Measurements from ENCODE around the gene PPP1R1A. TPM values are rescaled to one million over a fixed set of nuclear protein-coding genes. Genes with fewer than 3 reads are reported as not detected.

Gene PPP1R1A
- total RNA-seq, 2 donors from 2014 or later = 3.7 to 7.4 TPM

- no peak for DNase-seq (ENCODE audit: low spot score)
- intact Hi-C loops (cut with DNase I) = no loop called here
Observed at GRCh38 chr12:54605138-54605970, 16.9 kb upstream of the PPP1R1A start.

GRCh38 chr12:54604436-54604835 lies 16.0 kb upstream of the PPP1R1A start:
- DNase-seq (ENCODE audit: low spot score) = no peak
- intact Hi-C loops (cut with DNase I) = no loop called here

DNA sequence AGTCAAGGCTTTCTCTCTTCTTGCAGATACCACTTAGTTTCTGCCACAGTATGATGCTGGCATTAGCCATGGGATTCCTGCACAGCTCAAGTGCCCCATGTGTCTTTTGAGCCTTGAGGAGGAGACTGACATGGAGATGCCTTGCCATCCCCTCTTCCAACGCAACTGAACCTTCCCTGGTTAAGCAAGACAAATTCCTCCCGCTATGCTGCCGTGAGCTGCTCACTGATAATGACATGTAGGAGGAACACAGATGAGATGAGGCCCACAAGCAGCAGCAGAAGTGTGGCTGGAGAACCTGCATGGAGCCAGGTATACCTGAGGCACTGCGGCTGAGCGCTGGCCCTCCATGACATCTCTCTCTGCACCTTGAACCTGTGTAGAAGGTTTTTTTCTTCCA lies 15.4 kb upstream of the PPP1R1A start:
- DNase-seq (ENCODE audit: low spot score) = no peak
- intact Hi-C loops (cut with DNase I) = no loop called here

GRCh38 chr12:54603173-54603814 lies 14.8 kb upstream of the PPP1R1A start:
- intact Hi-C loops (cut with DNase I) = no loop called here
- DNase-seq (ENCODE audit: low spot score) = no peak

GRCh38 chr12:54602661-54603060 lies 14.2 kb upstream of the PPP1R1A start:
- DNase-seq (ENCODE audit: low spot score) = no peak
- intact Hi-C loops (cut with DNase I) = no loop called here

- intact Hi-C loops (cut with DNase I) = no loop called here
- DNase-seq (ENCODE audit: low spot score) = no peak
Observed at GRCh38 chr12:54601841-54602240, 13.4 kb upstream of the PPP1R1A start.

- intact Hi-C loops (cut with DNase I) = loop anchor here in 1 of 2 donors (10.0 kb wide), 1 partner anchor 356 kb away; no protein-coding TSS in a partner anchor
Observed at GRCh38 chr12:54598970-54599369, 10.5 kb upstream of the PPP1R1A start.

DNA sequence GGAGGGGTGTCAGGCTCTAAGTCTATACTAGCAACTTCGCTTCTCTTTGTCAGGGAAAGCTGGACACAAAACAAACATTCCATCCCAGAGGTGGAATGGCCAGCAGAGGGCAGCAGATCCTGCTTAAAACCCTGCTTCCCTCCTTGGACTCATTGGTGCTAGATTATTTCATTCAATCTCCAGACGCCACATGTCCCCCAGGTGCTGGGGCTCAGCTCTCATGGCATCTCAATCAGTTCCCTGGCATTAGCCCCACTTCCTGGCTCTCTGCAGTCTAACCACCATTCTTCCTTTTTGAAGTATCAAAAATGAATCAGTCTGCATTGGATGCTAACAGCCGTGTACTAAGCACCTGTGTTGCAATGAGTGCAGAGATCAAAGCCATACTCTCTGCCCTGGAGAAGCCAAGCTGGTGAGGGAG lies 8.1 kb upstream of the PPP1R1A start:
- intact Hi-C loops (cut with DNase I) = loop anchor here in 1 of 2 donors (10.0 kb wide), 1 partner anchor 358 kb away; no protein-coding TSS in a partner anchor
- DNase-seq (ENCODE audit: low spot score) = no peak

More at GRCh38 chr12:54598970-54599369, 10.5 kb upstream of the PPP1R1A start:
- DNase-seq (ENCODE audit: low spot score) = no peak

- DNase-seq (ENCODE audit: low spot score) = peak; percentile 63
- intact Hi-C loops (cut with DNase I) = loop anchor here in 1 of 2 donors (10.0 kb wide), 1 partner anchor 359 kb away; no protein-coding TSS in a partner anchor
Observed at GRCh38 chr12:54595471-54595870, 7.0 kb upstream of the PPP1R1A start.

GRCh38 chr12:54593725-54594124 lies 5.3 kb upstream of the PPP1R1A start:
- peak; percentile 32 for DNase-seq (ENCODE audit: low spot score)
- intact Hi-C loops (cut with DNase I) = loop anchor here in 1 of 2 donors (10.0 kb wide), 1 partner anchor 361 kb away; no protein-coding TSS in a partner anchor

DNA sequence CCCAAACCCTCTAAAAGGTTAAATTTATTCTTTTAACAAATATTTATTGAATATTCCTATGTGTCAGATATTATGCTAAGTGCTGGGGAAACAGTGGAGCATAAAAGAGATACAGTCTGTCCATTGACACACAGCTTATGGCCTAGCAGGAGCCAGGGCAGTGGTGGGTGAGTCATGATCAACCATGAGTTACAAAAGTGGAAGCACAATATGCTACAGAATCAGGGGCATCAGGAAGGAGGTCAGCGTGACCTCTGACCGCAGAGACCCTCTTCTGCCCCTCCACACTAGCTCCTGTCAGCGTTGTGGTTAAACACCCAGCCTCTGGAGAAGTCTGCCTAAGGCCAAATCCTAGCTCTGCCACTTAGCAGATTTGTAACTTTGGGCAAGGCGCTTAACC lies 4.7 kb upstream of the PPP1R1A start:
- intact Hi-C loops (cut with DNase I) = loop anchor here in 1 of 2 donors (10.0 kb wide), 1 partner anchor 362 kb away; no protein-coding TSS in a partner anchor
- DNase-seq (ENCODE audit: low spot score) = peak; percentile 5

- no peak for DNase-seq (ENCODE audit: low spot score)
- intact Hi-C loops (cut with DNase I) = loop anchor here in 1 of 2 donors (10.0 kb wide), 1 partner anchor 362 kb away; no protein-coding TSS in a partner anchor
Observed at GRCh38 chr12:54592316-54592715, 3.9 kb upstream of the PPP1R1A start.

GRCh38 chr12:54590978-54591591 lies 2.6 kb upstream of the PPP1R1A start:
- intact Hi-C loops (cut with DNase I) = loop anchor here in 1 of 2 donors (10.0 kb wide), 1 partner anchor 364 kb away; no protein-coding TSS in a partner anchor
- DNase-seq (ENCODE audit: low spot score) = no peak

DNA sequence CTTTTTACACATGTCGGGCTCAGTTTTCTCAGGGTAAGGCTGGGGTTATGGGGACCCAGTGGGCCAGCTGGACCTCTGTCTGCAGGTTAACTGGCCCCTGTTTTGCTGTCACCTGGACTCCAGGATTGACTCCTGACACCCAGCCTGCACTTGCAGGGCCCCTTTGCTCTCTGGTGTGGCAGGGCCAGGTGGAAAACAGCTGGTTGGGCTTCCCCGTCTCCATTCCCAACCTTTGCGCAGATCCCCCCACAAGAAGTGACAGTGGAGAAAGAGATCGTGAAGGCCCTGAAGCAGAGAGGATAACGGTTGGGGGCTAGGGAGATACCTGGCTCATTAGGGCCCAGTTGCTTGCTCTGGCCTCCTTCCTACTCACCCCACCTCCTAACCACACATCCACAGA lies 1.5 kb upstream of the PPP1R1A start:
- no peak for DNase-seq (ENCODE audit: low spot score)
- intact Hi-C loops (cut with DNase I) = loop anchor here in 1 of 2 donors (10.0 kb wide), 1 partner anchor 365 kb away; no protein-coding TSS in a partner anchor

- DNase-seq (ENCODE audit: low spot score) = no peak
- intact Hi-C loops (cut with DNase I) = no loop called here
Observed at GRCh38 chr12:54588890-54589267, 420 bp upstream of the PPP1R1A start.

- DNase-seq (ENCODE audit: low spot score) = no peak
- intact Hi-C loops (cut with DNase I) = no loop called here
Observed at GRCh38 chr12:54587315-54587873, 1.1 kb downstream of the PPP1R1A start.

- no peak for DNase-seq (ENCODE audit: low spot score)
- intact Hi-C loops (cut with DNase I) = no loop called here
Observed at GRCh38 chr12:54586620-54587019, 1.8 kb downstream of the PPP1R1A start.

DNA sequence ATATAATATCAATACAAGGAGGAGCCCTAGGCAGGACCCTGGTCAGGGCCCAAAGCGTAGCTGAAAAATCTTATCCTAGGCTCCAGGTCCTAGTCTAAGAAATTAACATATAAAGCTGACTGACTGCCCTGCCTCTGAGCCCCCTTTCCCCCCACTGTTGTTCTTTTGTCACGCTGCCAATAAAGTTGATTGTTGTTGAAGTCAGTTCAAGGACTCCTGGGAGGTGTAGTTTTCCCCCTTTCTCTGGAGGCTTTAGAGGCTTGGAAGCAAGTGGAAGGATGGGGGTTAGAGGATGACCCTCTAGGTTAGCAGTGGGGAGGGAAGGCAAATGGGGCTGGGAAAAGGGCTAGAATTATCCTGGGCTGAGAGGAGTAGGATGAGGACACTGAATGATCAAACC lies 3.2 kb downstream of the PPP1R1A start:
- intact Hi-C loops (cut with DNase I) = no loop called here
- DNase-seq (ENCODE audit: low spot score) = no peak

GRCh38 chr12:54584128-54584527 lies 4.3 kb downstream of the PPP1R1A start:
- DNase-seq (ENCODE audit: low spot score) = no peak
- intact Hi-C loops (cut with DNase I) = no loop called here
